Aorta (tissue), 5 donors: ENCODE measurements around the gene USO1. TPM values are rescaled to one million over a fixed set of nuclear protein-coding genes. Genes with fewer than 3 reads are reported as not detected.
"Not testable (repeated sequence)": the region's sequence is repeated elsewhere in the genome, so short reads cannot be mapped to it uniquely, and the experiment has no call there.

Experiments
- ATAC-seq: fragments of 200-7000 bp; cut with Tn5 transposase; one replicate; pipeline ENCODE4 v1.9.1; 2022; ENCODE audit warnings: moderate library complexity; ENCODE audit not compliant: low FRiP score
- DNase-seq, 2 donors: peaks; one replicate each; pipeline ENCODE4 v3.0.0-alpha.2; 2020
- H3K27ac ChIP-seq, 2 donors: one replicate each; pipeline ENCODE4 v1.5.1; 2013; ENCODE audit warnings: low read length in 2 of 2, mild to moderate bottlenecking in 2 of 2, moderate library complexity in 2 of 2, control low read depth in 1 of 2, inconsistent platforms in 1 of 2, low read depth in 1 of 2
- H3K27me3 ChIP-seq, 2 donors: one replicate each; pipeline ENCODE4 v1.6.1; 2013; ENCODE audit warnings: control low read depth in 1 of 2, low read length in 1 of 2, mild to moderate bottlenecking in 1 of 2, moderate library complexity in 1 of 2; ENCODE audit not compliant: insufficient read depth in 2 of 2, control insufficient read depth in 1 of 2
- H3K36me3 ChIP-seq, 2 donors: one replicate each; pipeline ENCODE4 v1.6.1; 2013; ENCODE audit warnings: control low read depth in 1 of 2, low read length in 1 of 2, mild to moderate bottlenecking in 1 of 2; ENCODE audit not compliant: insufficient read depth in 2 of 2, control insufficient read depth in 1 of 2
- H3K4me1 ChIP-seq, 2 donors: one replicate each; pipeline ENCODE4 v1.6.1; 2013; ENCODE audit warnings: low read length in 2 of 2, control low read depth in 1 of 2, mild to moderate bottlenecking in 1 of 2, moderate library complexity in 1 of 2; ENCODE audit not compliant: insufficient read depth in 2 of 2, control insufficient read depth in 1 of 2
- H3K4me3 ChIP-seq, 2 donors: one replicate each; pipeline ENCODE4 v1.5.1; 2013; ENCODE audit warnings: low read length in 2 of 2, control low read depth in 1 of 2, mild to moderate bottlenecking in 1 of 2
- H3K9me3 ChIP-seq: one replicate; pipeline ENCODE4 v1.6.1; 2013; ENCODE audit warnings: mild to moderate bottlenecking, low read length; ENCODE audit not compliant: control insufficient read depth
- WGBS, 2 donors: extraction: QIAGEN DNeasy Blood & Tissue Kit; methylation state at CpG; one replicate each; pipeline ENCODE4 v1.1.7; 2013; 5-methylcytosine and 5-hydroxymethylcytosine counted together
- intact Hi-C, 2 donors: fragments of 100-400 bp; cut with DNase I; formaldehyde crosslinking; loops; one replicate each; pipeline versions ENCODE4 v1.14.2 to v1.15.0; 2022
- polyA plus RNA-seq, 2 donors: library from polyadenylated mRNA; stranded (reverse); fragments of 200-250 nt; gene quantifications; one replicate each; pipeline ENCODE4 v1.2.3, GENCODE V29; 2013
- total RNA-seq, 2 donors: library from RNA; stranded (reverse); fragmentation: NEBNext Ultra II Directional; extraction: Animal tissue kit (Norgen Biotek cat#: 25700); gene quantifications; one replicate each; pipeline ENCODE4 v1.2.1, GENCODE V29; 2021
- donor health status: healthy with polysubstance abuse.
- donor health status: Bipolar disorder and iron deficiency.
- donor health status: DM: no; HTN: no; CAD: no.
- donor health status: DM: no; HTN: no; CAD: no.
- donor health status: DM: yes; HTN: yes; CAD: no.

Gene USO1
- total and polyA plus RNA-seq, 4 donors = 50.6 to 86.6 (median 64.4) TPM

DNA sequence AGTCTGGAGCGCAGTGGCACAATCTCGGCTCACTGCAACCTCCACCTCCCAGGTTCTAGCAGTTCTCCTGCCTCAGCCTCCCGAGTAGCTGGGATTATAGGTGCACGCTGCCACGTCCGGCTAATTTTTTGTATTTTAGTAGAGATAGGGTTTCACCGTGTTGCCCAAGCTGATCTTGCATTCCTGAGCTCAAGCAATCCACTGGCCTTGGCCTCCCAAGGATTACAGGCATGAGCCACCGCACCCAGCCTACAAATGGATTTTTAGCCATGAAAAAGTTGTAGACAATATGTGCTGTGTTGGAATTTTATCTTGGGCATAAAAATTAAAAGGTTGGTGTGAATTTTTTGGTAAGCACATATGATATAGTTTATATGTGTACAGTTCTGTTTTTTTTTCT, 81.7 kb downstream of the USO1 start:
- WGBS, 2 donors = 84 to 88% methylated on average over 8 of the region's 8 CpGs
- not testable (repeated sequence) for H3K27ac ChIP-seq, H3K4me1 ChIP-seq, DNase-seq, ATAC-seq, H3K27me3 ChIP-seq, H3K9me3 ChIP-seq, H3K36me3 ChIP-seq, H3K4me3 ChIP-seq
- intact Hi-C loops = loop anchor here in 1 of 2 donors (10.0 kb wide), 1 partner anchor 161 kb away; no protein-coding TSS in a partner anchor

DNA sequence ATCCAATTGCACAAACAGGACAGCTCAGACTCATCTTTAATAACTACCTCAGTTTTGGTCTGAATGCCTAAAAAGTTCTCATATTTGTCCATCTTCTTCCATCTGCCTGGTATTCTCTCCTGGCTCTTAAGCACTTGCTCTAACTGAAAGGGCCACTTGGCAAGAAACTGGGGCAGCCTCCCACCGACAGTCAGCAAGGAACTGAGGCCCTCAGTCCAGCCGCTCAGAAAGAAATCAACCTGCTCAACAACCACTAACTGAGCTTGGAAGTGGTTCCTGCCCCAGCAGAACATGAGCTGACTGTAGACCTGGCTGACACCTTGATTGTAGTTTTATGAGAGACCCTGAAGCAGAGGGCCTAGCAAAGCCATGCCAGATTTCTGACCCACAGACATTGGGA, 93.5 kb downstream of the USO1 start:
- DNase-seq (no peak), ATAC-seq (no peak)
- Histone ChIP-seq H3K27me3 (no peaks in the 10 kb centered on the region), H3K9me3 (no peaks in the 10 kb centered on the region), H3K27ac (no peak overlapping the region), H3K4me3 (no peak overlapping the region), H3K36me3 (peaks cover 0 to 11% of the 10 kb centered on the region in 2 donors), H3K4me1 (no peaks in the 10 kb centered on the region)
- 73 to 80% methylated on average over 2 of the region's 2 CpGs for WGBS, 2 donors
- intact Hi-C loops = no loop called here

DNA sequence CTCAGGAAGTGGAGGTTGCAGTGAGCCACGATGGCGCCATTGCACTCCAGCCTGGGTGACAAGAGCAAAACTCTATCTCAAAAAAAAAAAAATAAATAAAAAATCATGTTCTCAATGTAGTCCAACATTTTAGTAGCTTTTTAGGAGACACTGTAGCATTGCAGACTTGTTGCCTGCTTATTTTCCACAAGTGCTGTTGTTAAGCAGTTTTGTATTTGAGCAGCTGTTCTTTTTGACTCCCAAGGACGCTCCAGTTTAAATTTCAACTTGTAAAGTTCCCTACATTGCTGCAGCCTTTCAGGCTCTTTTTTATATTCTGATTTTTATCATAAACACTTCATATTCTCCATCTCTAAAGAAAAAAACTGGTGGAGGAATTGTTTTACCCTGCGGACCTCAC, 94.7 kb downstream of the USO1 start:
- no peak overlapping the region for H3K27ac ChIP-seq
- no peaks in the 10 kb centered on the region for H3K4me1 ChIP-seq
- peaks cover 0 to 9% of the 10 kb centered on the region in 2 donors for H3K36me3 ChIP-seq
- no peak for ATAC-seq
- H3K9me3 ChIP-seq = no peaks in the 10 kb centered on the region
- 92 to 93% methylated on average over 4 of the region's 4 CpGs for WGBS, 2 donors
- DNase-seq = no peak
- intact Hi-C loops = no loop called here
- no peak overlapping the region for H3K4me3 ChIP-seq
- H3K27me3 ChIP-seq = no peaks in the 10 kb centered on the region

DNA sequence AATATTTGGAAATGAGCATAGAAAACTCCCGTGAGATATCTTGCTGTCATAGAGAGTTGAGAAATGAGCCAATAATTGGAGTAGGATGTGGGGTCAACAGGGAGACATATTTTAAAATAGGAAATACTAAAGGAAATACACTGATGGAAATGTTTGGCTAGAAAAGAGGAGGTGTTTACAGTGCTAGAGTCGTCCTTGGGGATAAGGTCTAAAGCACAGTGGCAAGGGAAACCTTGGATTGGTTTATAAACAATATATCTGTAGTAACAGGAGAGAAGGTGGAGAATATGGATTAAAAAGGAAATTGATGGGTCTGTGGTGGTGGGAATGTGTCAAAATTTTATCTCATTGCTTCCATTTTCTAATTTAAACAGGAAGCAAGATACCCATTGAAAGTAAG, 95.8 kb downstream of the USO1 start:
- WGBS, 2 donors = 46 to 54% methylated on average over 2 of the region's 2 CpGs
- DNase-seq (no peak), ATAC-seq (no peak)
- H3K27me3 ChIP-seq = no peaks in the 10 kb centered on the region
- H3K27ac ChIP-seq = no peak overlapping the region
- no peaks in the 10 kb centered on the region for H3K9me3 ChIP-seq
- H3K4me3 ChIP-seq = no peak overlapping the region
- H3K36me3 ChIP-seq = peaks cover 0 to 2% of the 10 kb centered on the region in 2 donors
- H3K4me1 ChIP-seq = no peaks in the 10 kb centered on the region
- intact Hi-C loops = no loop called here

DNA sequence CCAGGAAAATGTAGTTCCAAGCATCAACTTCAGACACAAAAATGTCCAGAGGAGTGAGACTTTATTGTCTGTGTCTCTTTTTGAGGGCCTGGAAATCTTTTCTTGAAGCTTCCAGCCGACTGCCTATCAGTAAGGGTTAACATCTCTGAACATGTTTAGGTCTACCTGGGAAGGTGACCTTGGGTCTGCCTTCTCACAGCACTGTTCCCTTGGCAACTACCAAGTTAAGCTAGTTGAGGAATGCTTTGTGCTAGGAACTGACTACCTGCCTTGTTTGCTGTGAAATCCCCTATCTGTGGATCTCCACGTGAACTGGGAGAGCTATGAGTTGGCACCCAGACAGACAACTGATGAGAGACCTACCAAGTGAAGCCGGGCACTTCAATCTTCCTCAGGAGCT, 96.3 kb downstream of the USO1 start:
- peaks cover 0 to 2% of the 10 kb centered on the region in 2 donors for H3K36me3 ChIP-seq
- H3K9me3 ChIP-seq = no peaks in the 10 kb centered on the region
- no peaks in the 10 kb centered on the region for H3K27me3 ChIP-seq
- no peak for DNase-seq
- intact Hi-C loops = no loop called here
- WGBS, 2 donors = 82 to 87% methylated on average over 3 of the region's 3 CpGs
- H3K27ac ChIP-seq = no peak overlapping the region
- H3K4me1 ChIP-seq = no peaks in the 10 kb centered on the region
- ATAC-seq = no peak
- H3K4me3 ChIP-seq = no peak overlapping the region

DNA sequence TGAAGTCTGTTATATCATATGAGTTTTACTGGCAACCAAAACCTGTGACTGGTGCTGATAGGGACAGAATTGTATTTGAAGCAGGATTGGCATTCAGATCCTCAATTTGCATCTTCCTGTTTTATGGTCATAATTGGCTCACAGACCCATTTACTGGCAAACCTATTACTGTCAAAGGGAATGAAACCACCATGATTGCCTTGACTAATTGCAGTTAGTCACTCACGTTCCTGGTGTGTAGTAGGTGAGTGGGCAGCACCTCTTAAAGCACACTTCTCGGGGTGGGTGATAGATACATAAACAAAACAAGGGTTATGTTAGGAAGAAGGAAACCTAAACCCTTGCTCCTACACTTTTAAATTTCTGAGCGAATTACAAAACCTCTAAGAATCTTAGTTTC, 96.8 kb downstream of the USO1 start:
- H3K27me3 ChIP-seq = no peaks in the 10 kb centered on the region
- intact Hi-C loops = no loop called here
- H3K4me3 ChIP-seq = no peak overlapping the region
- H3K27ac ChIP-seq = no peak overlapping the region
- ATAC-seq = no peak
- H3K9me3 ChIP-seq = no peaks in the 10 kb centered on the region
- WGBS, 2 donors = 86 to 87% methylated on average over 3 of the region's 3 CpGs
- no peak for DNase-seq
- no peaks in the 10 kb centered on the region for H3K4me1 ChIP-seq
- peaks cover 0 to 2% of the 10 kb centered on the region in 2 donors for H3K36me3 ChIP-seq

DNA sequence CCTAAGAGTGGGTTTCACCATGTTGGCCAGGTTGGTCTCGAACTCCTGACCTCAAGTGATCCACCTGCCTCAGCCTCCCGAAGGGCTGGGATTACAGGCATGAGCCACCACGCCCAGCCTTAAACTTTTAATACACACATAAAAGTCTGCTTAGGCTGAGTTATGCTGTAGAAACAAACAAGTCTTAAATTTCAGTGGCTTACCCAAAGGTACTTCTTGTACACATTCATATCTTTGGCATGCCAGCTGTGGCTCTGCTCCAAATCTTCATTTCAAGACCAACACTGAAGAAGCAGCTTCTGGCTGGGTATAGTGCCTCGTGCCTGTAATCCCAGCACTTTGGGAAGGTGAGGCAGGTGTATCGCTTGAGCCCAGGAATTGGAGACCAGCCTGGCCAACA, 97.6 kb downstream of the USO1 start:
- 86 to 88% methylated on average over 5 of the region's 5 CpGs for WGBS, 2 donors
- H3K27ac ChIP-seq = no peak overlapping the region
- intact Hi-C loops = no loop called here

DNA sequence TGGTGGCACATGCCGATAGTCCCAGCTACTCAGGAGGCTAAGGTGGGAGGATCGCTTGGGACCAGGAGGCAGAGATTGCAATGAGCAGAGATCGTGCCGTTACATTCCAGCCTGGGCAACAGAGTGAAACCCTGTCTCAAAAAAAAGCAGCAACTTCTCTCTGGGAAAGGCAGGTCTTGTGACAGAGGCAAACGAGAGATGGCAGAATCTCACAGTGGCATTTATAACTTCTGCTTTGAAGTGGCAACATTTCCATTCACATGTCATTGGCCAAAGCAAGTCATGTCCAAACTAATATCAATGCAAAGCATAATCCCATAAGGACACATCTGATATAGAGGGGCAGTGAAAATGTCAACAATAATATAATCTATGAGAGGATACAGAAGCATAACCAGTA, 98.0 kb downstream of the USO1 start:
- no peak for ATAC-seq
- intact Hi-C loops = no loop called here
- no peak for DNase-seq

More for the DNA sequence above, 97.6 kb downstream of the USO1 start:
- ATAC-seq = no peak
- Histone ChIP-seq H3K9me3 (no peaks in the 10 kb centered on the region), H3K27me3 (no peaks in the 10 kb centered on the region), H3K4me3 (no peak overlapping the region), H3K4me1 (no peaks in the 10 kb centered on the region), H3K36me3 (no peaks in the 10 kb centered on the region)
- DNase-seq = no peak

DNA sequence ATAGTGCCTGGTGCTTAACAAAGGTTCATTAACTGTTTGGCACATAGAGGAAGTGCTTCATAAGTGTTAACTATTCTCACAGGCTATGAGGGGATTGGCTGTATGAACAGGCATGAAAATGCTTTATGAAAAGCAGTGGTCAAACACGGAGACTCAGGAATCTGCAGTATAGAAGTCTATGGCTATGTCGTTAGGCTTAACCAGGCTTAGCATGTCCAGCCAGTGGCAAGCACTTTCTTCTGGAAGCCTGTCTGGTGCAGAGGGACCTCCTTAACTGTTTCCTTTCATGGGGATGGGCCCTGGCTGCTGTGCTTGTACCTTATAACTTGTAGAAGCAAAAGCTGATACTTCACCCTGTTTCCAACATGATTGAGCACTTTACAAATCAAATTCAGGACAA, 99.4 kb downstream of the USO1 start:
- Histone ChIP-seq H3K36me3 (no peaks in the 10 kb centered on the region), H3K9me3 (no peaks in the 10 kb centered on the region), H3K27ac (no peak overlapping the region), H3K4me3 (no peak overlapping the region), H3K4me1 (no peaks in the 10 kb centered on the region), H3K27me3 (no peaks in the 10 kb centered on the region)
- ATAC-seq = no peak
- DNase-seq = no peak
- intact Hi-C loops = no loop called here
- WGBS, 2 donors = 33 to 43% methylated on average over 2 of the region's 2 CpGs

More for the DNA sequence above, 98.0 kb downstream of the USO1 start:
- Histone ChIP-seq H3K4me1 (no peaks in the 10 kb centered on the region), H3K27me3 (no peaks in the 10 kb centered on the region), H3K36me3 (no peaks in the 10 kb centered on the region), H3K4me3 (no peak overlapping the region), H3K9me3 (no peaks in the 10 kb centered on the region), H3K27ac (no peak overlapping the region)
- 90 to 91% methylated on average over 5 of the region's 5 CpGs for WGBS, 2 donors
